HL-60 (cell line): ENCODE results near the gene TNIP1.

Source experiments
- DNase-seq, 2 experiments: peaks; one replicate each; pipeline ENCODE4 v3.0.0-alpha.2; 2010 to 2020; ENCODE audit warnings: low read depth in 1 of 2, low spot score in 1 of 2
- H3K27ac ChIP-seq: fragments of 250-450 bp; sonication (Bioruptor Pico); replicated peaks from 2 replicates; pipeline ENCODE4 v1.5.1; 2020; ENCODE audit warnings: mild to moderate bottlenecking, moderate library complexity
- H3K27me3 ChIP-seq: fragments of 250-450 bp; sonication (Bioruptor Pico); 2 replicates; pipeline ENCODE4 v1.5.1; 2021; ENCODE audit warnings: mild to moderate bottlenecking, moderate library complexity; ENCODE audit not compliant: insufficient read depth, poor library complexity, severe bottlenecking
- H3K4me3 ChIP-seq: replicated peaks from 2 replicates; pipeline ENCODE4 v1.5.1; 2011; ENCODE audit warnings: mild to moderate bottlenecking, control low read depth, low read length; ENCODE audit not compliant: insufficient read depth
- GABPA ChIP-seq: IDR thresholded peaks from 2 replicates; pipeline ENCODE4 v1.6.1; 2012; ENCODE audit warnings: low read depth
- POLR2AphosphoS5 ChIP-seq: IDR thresholded peaks from 2 replicates; pipeline ENCODE4 v1.6.1; 2012; ENCODE audit warnings: low read depth
- SPI1 ChIP-seq: IDR thresholded peaks from 2 replicates; pipeline ENCODE4 v1.6.1; 2012; ENCODE audit warnings: low read depth, mild to moderate bottlenecking, borderline replicate concordance
- TF ChIP-seq, protein P1 (sequence below): IDR thresholded peaks from one replicate; pipeline ENCODE4 v1.5.1; 2011; ENCODE audit warnings: low read length, control low read depth, inconsistent platforms; ENCODE audit not compliant: insufficient read depth
- TF ChIP-seq, protein P2 (sequence below): IDR thresholded peaks from 2 replicates; pipeline ENCODE4 v1.6.1; 2012; ENCODE audit warnings: low read depth; ENCODE audit not compliant: insufficient replicate concordance

The TNIP1 gene

DNA sequence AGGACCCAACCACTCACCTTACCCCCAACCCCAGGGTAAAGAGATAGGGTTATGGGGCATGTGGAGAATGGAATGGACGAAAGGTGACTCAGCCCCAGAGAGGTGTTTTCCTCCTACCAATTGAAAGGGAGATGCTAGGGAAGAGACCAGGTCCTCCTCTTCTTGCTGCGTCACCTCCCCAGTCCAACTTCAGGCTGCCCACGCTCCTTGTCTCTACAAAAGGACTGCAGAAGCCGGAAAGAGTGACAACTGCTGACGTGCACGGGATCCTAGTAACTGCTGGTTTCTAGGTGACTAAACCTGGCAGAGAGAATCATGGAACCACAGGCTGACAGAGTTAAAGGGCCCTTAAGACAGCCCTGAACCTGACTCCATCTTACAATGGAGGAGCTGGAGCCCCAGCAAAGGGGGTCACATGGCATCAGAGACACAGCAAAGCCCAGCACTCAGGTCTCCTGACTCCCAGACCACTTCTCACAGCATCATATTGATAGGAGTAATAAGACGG is 58.3 kb downstream of the TNIP1 start:
- TF ChIP-seq, protein P1, sequence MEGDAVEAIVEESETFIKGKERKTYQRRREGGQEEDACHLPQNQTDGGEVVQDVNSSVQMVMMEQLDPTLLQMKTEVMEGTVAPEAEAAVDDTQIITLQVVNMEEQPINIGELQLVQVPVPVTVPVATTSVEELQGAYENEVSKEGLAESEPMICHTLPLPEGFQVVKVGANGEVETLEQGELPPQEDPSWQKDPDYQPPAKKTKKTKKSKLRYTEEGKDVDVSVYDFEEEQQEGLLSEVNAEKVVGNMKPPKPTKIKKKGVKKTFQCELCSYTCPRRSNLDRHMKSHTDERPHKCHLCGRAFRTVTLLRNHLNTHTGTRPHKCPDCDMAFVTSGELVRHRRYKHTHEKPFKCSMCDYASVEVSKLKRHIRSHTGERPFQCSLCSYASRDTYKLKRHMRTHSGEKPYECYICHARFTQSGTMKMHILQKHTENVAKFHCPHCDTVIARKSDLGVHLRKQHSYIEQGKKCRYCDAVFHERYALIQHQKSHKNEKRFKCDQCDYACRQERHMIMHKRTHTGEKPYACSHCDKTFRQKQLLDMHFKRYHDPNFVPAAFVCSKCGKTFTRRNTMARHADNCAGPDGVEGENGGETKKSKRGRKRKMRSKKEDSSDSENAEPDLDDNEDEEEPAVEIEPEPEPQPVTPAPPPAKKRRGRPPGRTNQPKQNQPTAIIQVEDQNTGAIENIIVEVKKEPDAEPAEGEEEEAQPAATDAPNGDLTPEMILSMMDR, result no peak
- TF ChIP-seq GABPA (no peak), POLR2AphosphoS5 (no peak), SPI1 (no peak)
- TF ChIP-seq, protein P2, sequence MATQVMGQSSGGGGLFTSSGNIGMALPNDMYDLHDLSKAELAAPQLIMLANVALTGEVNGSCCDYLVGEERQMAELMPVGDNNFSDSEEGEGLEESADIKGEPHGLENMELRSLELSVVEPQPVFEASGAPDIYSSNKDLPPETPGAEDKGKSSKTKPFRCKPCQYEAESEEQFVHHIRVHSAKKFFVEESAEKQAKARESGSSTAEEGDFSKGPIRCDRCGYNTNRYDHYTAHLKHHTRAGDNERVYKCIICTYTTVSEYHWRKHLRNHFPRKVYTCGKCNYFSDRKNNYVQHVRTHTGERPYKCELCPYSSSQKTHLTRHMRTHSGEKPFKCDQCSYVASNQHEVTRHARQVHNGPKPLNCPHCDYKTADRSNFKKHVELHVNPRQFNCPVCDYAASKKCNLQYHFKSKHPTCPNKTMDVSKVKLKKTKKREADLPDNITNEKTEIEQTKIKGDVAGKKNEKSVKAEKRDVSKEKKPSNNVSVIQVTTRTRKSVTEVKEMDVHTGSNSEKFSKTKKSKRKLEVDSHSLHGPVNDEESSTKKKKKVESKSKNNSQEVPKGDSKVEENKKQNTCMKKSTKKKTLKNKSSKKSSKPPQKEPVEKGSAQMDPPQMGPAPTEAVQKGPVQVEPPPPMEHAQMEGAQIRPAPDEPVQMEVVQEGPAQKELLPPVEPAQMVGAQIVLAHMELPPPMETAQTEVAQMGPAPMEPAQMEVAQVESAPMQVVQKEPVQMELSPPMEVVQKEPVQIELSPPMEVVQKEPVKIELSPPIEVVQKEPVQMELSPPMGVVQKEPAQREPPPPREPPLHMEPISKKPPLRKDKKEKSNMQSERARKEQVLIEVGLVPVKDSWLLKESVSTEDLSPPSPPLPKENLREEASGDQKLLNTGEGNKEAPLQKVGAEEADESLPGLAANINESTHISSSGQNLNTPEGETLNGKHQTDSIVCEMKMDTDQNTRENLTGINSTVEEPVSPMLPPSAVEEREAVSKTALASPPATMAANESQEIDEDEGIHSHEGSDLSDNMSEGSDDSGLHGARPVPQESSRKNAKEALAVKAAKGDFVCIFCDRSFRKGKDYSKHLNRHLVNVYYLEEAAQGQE, result no peak
- no peak for DNase-seq
- no peaks in the 10 kb centered on the region for H3K27me3 ChIP-seq
- H3K4me3 ChIP-seq, result no peak overlapping the region
- H3K27ac ChIP-seq, result no peak overlapping the region

DNA sequence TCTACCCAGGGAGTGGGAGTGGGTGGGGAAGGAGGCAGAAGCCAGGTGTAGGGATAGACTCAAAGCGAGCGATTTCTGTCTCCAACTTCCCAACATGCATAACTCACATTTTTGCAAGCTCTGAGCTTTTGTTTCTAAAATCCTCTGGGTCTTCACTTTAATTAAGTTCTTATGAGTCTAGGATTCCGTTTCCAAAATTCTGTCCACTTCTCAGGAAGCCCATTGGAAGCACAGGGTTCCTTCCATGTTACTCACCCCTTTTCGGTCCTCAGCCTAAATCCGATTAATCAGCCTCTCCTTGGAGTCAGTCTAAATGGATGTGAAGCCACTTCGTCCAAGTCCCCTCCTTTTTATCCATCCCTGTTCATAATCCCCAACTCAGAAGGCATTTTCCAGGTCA is 59.1 kb downstream of the TNIP1 start:
- Histone ChIP-seq H3K27me3 (no peaks in the 10 kb centered on the region), H3K27ac (no peak overlapping the region), H3K4me3 (no peak overlapping the region)
- TF ChIP-seq, protein P2, result no peak
- TF ChIP-seq GABPA (no peak), POLR2AphosphoS5 (no peak), SPI1 (no peak)
- TF ChIP-seq, protein P1, result no peak
- DNase-seq, result no peak

DNA sequence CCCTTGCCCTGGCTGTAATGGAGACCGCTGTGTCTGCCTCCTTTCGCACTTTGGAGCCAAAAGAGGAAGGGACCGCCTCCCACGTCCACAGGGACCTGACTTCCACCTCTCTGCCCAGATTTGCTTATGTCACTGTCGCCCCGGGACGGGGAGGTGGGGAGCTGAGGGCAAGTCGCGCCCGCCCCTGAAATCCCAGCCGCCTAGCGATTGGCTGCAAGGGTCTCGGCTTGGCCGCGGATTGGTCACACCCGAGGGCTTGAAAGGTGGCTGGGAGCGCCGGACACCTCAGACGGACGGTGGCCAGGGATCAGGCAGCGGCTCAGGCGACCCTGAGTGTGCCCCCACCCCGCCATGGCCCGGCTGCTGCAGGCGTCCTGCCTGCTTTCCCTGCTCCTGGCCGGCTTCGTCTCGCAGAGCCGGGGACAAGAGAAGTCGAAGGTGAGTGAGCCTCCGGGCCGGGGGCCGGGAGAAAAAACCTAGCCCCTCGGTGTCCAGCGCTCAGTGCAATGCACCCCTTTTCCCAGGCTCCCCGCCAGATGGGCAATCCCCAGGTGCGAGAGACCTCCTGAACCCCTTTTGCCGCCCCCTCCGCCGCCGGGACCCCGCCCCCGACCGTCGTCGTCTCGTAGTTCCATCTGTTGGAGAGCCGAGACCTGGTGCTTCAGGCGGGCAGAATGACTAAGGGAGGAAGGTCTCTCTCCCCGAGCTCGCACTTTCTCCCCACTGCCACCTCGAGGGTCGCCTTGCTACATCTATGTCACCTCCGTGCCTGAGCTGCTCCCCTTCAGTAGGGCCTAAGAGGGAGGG is 60.3 kb downstream of the TNIP1 start, which contains the start of gene GPX3:
Gene GPX3, plus strand, starts transcription at position 288 of the 807 bp plus-strand sequence. Its CDS starts 64 bp downstream, at position 352.
- Histone ChIP-seq H3K27me3 (no peaks in the 10 kb centered on the region), H3K27ac (no peak within 1 kb of the TSS), H3K4me3 (no peak within 1 kb of the TSS)
- DNase-seq, result peak in 1 of 2 experiments; percentile 73
- TF ChIP-seq, protein P2, result no peak
- TF ChIP-seq SPI1 (peak; percentile 54; the same call in 1 of the 2 replicates), POLR2AphosphoS5 (no peak), GABPA (no peak)
